ENCODE results near the gene STARD3.

GRCh38 chr17:39622380-39623006, 14.5 kb upstream of the STARD3 start:
- TF ChIP-seq POLR2A (IDR thresholded peaks at IDR 0.05; ENCODE audit: low read depth, low read length): no peak
- TF ChIP-seq TAF1 (IDR thresholded peaks at IDR 0.05; ENCODE audit: low read depth, low read length): no peak
